NCI-H187 treated with DMSO at 0.1 percent for 48 hours (cell line): ENCODE results near the gene HPDL.

Experiments
- DNase-seq: peaks from one replicate; lab custom pipeline; 2025; lab: John Stamatoyannopoulos, UW

The HPDL gene

GRCh38 chr1:45322486-45323040 is 4.1 kb upstream of the HPDL start:
- DNase-seq: no peak

GRCh38 chr1:45325851-45326506 is 716 bp upstream of the HPDL start:
- no peak for DNase-seq

DNA sequence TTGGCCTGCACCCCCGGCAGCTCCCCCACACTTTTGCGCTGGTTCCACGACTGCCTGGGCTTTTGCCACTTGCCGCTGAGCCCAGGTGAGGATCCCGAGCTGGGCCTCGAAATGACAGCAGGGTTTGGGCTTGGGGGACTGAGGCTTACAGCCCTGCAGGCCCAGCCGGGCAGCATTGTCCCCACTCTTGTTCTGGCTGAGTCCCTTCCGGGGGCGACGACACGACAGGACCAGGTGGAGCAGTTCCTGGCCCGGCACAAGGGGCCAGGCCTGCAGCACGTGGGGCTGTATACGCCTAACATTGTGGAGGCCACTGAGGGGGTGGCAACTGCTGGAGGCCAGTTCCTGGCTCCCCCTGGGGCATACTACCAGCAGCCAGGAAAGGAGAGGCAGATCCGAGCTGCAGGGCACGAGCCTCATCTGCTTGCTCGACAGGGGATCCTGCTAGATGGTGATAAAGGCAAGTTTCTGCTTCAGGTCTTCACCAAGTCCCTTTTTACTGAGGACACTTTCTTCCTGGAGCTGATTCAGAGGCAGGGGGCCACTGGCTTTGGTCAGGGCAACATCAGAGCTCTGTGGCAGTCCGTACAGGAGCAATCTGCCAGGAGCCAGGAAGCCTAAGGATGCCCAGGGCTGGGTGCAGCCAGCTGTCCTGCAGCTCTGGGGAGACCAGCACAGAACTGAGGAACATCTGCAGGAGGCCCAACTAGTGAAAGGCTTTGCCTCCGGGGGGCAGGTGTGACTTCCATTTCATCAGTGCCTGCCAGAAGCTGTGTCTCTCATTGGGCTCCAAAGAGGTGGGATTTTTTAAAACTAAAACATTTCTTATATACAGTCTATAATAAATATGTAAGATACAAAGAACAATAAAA is 1.2 kb downstream of the HPDL start:
- no peak for DNase-seq

DNA sequence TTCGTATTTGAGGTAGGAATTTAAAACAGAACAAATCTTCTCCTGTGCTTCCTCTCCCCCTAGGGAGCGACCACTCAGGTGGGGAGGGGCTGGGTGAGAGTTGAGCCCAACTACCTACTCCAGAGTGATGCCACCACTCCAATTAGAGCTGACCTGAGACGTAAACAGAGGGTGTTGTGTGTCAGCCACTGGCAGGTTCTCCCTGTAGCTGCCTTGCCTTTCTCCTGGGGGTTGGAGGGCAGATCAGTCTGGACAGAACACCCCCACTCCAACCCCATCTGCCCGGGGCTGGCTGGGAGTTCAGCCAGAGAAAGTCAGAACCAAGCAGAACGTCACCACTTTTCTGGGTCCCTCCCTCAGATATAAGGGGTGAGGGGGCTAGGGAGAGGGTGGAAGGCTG is 2.0 kb downstream of the HPDL start:
- no peak for DNase-seq

DNA sequence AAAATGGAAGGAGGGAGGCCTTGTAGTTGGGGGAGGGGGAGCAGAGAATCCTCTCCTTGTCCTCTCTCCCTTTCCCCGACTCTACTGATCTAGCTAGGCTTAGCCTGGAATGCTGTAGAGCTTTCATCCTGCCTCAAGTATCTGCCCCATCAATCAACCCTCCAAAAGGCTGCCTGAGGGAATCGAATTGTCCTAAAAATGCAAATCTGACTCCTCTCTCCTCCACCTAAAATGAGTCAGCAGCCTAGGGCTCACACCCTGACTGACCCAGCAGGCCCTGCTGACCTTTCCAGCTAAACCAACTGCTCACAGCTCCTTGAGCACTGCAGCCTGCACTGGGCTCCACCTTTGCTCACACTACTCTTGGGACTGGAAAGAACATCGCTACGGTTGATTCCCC is 2.8 kb downstream of the HPDL start:
- no peak for DNase-seq

- DNase-seq: no peak
These were observed 5.0 kb downstream of the HPDL start for GRCh38 chr1:45331436-45332345.

DNA sequence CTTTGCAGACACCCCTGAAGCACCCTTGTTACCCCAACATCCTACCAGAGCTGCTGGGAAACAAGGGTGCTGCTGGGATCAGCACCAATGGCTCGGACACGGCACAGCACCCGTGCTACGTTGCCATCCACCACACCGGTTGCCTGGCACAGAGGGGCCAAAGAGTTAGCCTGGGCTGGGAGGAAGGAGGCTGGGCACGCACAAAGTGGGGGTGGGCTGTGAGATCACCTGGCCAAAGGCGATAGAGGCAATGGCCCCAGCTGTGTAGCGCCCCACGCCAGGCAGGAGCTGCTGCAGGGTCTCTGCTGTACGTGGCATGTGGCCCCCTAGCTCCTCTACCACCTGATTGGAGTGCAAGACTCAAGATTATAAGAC is 5.6 kb downstream of the HPDL start:
- no peak for DNase-seq

DNA sequence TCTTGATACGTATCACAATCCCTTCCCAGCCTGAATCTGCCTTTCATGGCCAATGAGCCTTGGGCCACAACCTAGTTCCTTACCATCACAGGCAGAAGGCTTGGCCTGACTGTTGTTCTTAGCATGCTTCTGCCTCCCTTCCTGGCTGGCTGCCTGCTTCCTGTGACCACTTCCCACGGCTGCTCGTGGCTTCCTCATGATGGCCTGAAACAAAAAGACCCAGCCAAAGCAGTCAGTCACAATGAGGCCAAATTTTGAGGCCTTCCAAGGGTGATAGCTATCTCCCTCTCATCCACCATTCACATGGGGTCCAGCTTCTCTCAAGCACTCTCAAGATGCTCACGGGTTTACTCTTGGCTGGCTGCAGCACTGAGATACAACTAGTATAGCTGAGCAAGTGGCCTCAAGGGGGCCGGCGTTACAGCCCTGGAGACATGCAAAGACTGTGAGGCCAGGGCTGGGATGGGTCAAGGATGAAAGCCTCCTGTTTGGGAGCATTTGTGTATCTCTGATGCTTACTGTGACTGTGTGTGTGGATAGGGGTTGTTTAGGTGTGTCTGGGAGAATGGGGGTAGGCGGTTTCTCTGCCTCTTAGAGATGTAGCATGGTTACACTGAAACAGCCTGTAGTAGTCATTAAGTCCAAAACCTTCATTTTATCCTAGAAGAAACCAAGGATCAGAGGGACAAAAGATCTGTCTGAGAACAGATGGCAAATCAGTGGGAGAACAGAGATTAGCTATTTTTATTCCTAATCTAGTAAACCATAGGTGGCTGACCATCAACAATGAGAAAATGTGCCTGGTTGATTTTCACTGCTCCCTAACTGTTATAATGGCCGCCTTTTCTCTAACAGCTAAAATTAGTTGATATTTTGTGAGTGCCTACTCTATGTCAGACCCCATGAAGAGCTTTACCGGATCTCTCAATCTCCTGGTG is 7.9 kb downstream of the HPDL start:
- no peak for DNase-seq

- no peak for DNase-seq
These were observed 9.2 kb downstream of the HPDL start for GRCh38 chr1:45335855-45336324.

DNA sequence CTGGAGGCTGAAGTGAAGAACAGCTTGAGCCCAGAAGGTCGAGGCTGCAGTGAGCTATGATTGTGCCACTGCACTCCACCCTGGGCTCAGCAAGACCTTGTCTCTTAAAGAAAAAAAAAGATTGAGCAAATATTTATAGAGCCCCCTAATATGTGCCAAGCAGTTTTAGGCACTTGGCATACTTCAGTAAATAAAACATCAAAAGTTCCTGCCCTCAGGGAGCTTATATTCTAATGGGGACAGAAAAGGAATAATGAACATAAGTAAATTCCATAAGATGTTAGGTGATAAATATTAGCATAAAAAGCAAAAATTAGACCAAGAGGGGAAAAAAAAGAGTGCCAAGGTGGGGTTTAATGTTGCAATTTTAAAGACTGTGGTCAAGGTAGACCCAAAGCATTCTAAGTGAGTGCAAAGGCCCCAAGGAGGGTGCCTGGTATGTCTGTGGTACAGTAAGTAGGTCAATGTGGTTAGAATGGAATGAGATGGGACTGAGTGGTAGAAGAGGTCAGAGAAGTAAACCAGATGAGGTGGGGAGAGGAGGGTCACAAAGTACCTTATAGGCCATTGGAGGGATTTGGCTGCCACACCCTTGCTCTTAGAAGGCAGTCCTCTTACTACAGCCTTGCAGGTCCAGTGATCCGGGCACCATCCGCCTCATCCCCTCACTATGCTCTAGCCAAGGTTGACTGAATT is 11.1 kb downstream of the HPDL start:
- DNase-seq: no peak

DNA sequence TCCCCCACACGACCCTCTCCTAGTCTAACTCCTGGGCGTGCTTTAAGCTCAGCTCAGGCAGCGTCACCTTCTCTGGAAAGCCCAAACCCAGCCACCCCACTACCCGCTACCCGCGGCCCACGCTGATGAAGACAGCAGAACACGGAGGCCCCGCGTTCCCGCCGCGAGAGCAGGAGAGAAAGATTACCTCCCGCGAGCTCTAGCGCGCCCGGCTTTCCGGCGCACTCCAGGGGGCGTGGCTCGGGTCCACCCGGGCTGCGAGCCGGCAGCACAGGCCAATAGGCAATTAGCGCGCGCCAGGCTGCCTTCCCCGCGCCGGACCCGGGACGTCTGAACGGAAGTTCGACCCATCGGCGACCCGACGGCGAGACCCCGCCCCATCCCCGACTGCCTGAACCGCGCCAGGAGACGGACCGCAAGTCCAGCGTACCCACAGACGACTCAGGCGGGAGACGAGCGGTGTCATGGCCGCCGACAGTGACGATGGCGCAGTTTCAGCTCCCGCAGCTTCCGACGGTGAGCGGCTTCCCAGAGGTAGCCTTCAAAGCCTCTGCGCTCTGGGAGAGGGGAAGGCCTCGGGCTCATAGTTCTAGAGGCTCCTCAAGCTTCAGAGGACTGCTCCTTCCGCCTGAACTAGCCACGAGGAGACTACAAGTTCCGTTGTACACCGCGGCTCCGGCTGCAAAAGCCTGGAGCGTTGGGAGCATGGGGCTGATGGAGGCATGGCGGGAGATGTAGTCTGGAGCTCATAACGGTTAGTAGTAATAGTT is 13.3 kb downstream of the HPDL start, which contains the start of the genes MUTYH and TOE1:
Gene MUTYH, minus strand, starts transcription at position 652 of the 770 bp plus-strand sequence. CDS start 5,935 bp downstream, outside the sequence.
Gene TOE1, plus strand, starts transcription at position 382 of the 770 bp plus-strand sequence. Its CDS starts 83 bp downstream, at position 465.
- DNase-seq: peak; percentile 70

DNA sequence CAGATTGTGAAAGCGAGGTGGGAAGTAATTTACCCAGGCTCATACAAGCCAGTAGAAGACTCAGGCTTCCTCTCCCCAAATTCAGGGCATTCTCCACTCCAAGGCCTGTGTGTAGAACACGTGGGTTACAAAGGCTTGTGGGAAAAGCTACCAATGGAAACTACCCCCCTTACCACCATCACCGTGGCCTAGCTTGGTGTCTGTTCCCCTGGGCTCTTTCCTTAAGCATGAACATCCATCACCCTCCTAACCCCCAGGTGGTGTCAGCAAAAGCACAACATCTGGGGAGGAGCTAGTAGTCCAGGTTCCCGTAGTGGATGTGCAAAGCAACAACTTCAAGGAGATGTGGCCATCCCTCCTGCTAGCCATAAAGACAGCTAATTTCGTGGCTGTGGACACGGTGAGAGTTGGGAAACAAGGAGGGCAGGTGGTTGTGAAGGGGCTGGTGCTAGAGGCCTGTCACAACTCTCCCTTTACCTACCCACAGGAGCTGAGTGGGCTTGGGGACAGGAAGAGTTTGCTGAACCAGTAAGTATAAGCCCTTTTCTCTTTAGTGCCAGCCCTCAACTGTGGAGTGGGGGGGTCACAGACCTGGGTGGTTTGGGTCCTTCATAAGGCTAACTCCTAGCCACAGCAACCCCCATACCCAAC is 14.2 kb downstream of the HPDL start:
- no peak for DNase-seq

GRCh38 chr1:45344499-45344898 is 17.8 kb downstream of the HPDL start:
- no peak for DNase-seq

DNA sequence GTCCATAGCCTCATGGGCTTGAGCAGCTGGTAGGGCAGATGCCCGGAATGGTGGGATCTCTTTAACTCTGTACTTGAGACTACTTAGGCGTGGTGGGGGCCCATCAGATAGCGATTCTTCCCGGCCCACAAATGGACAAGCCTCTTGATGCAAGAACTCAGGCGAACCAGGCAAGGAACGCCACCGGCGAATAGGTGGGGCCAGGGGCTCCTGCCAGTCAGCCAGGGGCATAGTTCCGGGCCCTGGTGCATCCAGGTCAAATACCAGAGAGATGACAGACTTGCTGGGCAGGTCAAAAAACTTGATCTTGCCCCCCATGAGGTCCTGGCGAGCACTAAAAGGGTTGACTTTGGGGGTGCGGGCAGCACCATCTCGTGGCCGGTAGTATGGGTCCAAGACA is 18.3 kb downstream of the HPDL start:
- no peak for DNase-seq

DNA sequence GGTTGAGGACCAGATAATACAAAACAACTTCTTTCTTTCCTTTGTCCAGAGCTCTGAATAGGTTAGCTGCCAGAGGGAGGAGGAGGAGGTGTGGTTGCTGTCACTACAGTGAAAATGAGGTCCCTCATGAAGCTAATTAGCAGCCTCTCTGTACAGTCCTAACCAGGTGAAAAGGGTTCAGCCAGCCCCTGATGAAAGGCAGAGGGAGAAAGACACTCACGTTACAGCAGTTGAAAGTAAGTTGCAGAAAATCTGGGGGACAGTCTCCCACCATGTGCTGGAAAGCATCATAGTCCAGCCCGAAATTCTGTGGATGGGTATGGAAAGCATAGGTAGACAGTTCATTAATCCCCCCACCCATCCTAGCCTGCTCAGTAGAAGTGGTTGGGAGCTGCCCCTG is 19.8 kb downstream of the HPDL start:
- no peak for DNase-seq

DNA sequence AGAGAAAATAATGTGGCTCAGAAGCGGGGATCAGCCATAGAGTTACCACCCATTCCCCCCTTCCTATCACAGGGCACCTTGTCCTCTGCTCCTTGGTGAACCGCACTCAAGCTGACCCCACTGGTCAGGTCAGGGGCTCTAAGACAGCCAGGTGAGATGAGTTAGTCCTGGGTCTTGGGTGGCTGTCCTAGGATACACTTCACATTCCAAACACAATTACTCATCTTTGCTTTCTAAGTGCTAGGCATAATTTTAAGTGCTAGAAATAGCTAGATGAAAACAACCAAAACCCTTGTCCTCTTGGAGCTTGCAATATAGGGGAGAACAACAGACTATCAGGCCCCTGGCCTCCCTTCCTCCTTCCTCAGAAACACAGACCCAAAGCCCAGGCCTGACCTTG is 21.3 kb downstream of the HPDL start:
- no peak for DNase-seq

GRCh38 chr1:45348609-45348965 is 21.9 kb downstream of the HPDL start:
- no peak for DNase-seq

DNA sequence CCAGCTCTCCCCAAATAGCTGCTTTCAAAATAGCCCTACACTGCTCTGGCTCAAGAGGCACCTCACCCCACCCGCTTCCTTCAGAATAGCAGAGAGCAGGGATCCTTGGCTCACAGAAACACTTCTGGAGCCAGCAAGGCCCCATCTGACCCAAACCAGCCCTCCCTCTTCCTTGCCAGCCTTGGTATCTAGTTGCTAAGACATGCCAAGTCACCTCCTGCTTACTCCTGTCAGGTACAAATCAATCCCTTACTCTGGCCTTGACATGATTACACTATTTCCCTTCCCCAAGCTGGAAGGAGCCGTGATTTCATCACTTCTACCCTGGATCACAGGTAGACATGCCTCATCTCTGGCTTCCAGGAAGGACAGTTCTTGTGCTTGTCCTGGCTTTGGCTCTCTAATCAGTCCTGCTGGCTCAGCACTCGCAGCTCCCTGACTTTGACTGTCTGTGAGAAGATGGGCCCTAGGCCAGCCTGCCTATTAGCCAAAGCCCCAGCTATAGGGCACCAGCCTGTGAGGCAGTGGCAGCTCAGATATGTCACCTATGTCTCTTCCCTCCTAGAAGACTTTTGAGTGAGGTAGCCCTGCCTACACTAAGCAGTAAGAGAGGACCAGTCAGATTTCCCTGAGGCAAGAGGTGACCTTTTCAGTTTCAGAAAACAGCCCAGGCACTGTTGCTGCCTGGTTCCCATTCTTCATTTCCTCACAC is 22.4 kb downstream of the HPDL start:
- no peak for DNase-seq
